Kidney capillary endothelial cell (primary cell): Measurements from ENCODE around the gene GIMAP2.
"Not testable (repeated sequence)": the region's sequence is repeated elsewhere in the genome, so short reads cannot be mapped to it uniquely, and the experiment has no call there.

Experiments used
- DNase-seq: peaks from one replicate; pipeline ENCODE4 v3.0.0-alpha.2; 2018; ENCODE audit warnings: low spot score

Gene GIMAP2

GRCh38 chr7:150685219-150686029, at the start of gene GIMAP2:
GIMAP2 (plus strand) TSS chr7:150685706; CDS start chr7:150687060, 1,354 bp downstream.
- DNase-seq = peak; percentile 64

DNA sequence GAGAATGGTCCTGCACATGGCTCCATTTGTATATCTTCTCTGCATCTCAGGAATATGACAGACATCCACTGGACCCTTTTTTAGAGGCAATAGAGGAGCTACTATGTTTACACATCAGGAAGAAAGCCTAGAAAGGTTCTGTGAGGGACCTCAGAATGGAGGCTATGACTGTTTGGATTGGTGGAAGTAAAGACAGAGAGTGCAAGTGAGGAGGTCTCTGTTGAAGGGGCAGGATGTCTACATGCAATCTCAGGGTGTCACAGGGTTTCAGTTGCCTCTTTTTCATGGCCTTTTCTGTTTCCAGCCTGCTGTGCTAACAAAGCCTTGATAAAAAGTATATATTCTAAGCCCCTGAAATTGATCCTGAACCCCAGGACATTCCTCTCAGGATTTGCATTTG, 43.7 kb upstream of the GIMAP2 start:
- no peak for DNase-seq

DNA sequence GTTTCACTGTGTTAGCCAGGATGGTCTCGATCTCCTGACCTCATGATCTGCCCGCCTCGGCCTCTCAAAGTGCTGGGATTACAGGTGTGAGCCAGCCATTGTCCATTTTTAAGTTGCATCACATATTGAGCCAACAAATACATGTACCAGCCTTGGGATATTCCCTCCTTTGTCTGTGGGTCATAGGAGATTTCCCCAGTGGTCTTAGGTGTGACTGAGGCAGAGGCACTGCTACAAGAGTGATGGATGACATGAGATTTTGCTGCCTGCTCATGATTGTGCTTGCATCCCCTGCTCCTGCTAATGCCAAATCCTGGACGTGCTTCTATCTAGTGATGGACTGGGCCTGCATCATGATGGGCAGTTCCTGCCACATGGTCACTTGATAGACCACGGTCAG, 42.6 kb upstream of the GIMAP2 start:
- no peak for DNase-seq

- no peak for DNase-seq
Observed at GRCh38 chr7:150645259-150646020, 40.1 kb upstream of the GIMAP2 start.

DNA sequence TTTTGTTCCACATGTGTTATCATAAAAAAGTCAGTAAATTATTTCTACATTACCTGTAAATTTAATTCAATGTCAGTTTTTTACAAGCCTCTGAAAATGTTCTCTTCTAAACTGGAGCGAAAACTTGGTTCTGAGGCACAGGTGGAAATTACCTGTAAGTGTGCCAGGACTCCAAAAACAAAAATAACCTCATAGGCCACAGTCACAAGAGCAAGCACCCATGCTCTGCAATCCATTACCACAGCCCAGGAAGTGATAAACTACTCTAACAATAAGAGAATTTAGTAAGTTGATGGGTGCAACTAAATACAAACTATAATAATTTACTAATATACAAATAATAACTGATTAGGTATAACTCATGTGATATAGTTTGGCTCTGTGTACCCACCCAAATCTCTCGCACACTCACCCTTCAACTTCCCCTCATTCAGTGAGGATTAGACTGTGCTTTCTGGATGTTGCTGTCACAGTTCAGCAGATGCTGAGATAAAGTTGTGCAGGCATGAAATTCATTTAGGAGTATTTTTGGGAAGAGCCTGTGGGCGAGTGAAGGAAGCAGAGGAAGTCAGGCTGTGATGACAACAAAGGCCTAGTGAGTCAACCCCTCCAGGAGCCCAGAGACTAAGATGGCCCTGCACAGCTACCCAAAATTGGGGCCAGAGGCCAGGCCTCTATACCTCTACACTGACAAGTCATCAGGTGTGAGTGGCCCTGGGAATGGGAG, 37.0 kb upstream of the GIMAP2 start:
- DNase-seq = no peak

- no peak for DNase-seq
Observed at GRCh38 chr7:150649080-150649385, 36.5 kb upstream of the GIMAP2 start.

GRCh38 chr7:150654692-150655091, 30.8 kb upstream of the GIMAP2 start:
- DNase-seq = no peak

GRCh38 chr7:150656047-150656446, 29.5 kb upstream of the GIMAP2 start:
- no peak for DNase-seq

GRCh38 chr7:150657526-150657925, 28.0 kb upstream of the GIMAP2 start:
- no peak for DNase-seq

DNA sequence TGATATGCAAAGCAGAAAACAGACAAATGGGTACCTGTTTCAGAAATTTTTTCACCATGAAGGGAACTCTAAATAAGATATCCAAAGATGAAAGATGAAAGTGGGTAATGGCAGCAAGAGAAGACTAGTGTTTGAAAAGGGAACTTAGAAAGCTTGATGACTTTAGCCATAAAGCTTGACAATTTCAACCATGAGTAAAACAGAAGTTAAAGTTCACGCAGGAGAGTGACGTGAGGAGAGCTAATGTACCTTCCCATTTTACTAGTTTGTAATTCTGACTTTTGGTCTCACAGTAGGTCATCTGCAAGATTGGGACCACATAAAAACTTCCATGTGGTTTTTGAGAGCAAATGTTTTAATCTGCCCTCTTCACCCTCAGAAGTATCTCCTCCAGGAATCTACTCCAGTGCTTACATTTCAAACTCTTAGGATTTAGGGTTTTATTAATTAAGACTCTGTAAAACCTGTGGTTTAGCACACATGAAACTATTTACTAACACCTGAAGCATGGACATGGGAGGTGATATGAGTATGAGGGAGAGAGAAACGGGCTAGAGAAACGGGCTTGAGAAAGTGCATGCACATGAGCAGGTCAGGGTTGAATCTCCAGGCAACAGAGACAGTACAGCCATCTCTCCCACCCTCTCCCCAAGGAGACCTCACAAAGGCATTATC, 24.4 kb upstream of the GIMAP2 start:
- no peak for DNase-seq

DNA sequence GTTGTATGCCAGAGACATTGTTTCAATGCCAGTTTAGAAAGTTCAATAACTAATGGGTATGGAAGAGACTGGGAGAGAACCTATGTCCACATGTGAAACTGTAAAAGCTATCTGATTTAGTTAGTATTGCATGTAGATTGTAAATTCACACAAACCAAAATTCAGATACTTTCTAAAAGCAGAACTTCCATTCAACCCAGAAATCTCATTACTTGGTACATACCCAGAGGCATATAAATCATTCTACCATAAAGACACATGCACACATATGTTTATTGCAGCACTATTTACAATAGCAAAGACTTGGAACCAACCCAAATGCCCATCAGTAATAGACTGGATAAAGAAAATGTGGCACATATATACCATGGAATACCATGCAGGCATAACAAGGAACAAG, 22.7 kb upstream of the GIMAP2 start:
- DNase-seq = not testable (repeated sequence)

DNA sequence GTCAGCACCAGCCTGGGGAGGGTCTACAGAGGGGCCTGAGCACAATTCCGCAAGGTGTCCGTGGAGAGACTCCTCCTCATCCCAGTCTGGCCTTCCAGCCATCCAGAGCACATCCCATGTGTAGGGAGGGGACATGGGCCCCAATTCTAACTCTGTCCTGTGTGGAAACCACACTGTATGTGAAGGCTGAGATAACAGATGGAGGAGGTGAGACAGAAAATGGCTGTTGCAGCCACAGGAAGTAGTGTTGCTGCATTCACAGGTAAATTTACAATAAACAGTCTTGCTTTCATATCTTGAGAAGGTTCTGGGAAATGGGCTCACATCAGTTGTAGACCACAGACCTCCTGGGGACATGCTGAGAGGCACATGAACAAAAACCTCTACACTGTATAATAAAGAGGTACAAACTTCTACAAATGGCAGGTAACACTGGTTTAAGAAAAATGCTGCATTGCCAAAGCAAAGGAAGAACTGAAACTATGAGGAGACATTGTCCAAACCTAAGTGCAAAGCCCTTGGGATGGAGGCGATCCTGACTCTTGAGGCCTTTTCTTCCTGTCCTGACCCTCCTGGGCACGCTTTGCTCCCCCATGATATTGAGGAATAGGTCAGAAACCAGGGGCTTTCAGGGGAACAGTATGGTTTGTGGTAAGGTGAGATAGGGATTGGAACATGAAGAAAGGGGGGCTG, 21.6 kb upstream of the GIMAP2 start:
- no peak for DNase-seq

DNA sequence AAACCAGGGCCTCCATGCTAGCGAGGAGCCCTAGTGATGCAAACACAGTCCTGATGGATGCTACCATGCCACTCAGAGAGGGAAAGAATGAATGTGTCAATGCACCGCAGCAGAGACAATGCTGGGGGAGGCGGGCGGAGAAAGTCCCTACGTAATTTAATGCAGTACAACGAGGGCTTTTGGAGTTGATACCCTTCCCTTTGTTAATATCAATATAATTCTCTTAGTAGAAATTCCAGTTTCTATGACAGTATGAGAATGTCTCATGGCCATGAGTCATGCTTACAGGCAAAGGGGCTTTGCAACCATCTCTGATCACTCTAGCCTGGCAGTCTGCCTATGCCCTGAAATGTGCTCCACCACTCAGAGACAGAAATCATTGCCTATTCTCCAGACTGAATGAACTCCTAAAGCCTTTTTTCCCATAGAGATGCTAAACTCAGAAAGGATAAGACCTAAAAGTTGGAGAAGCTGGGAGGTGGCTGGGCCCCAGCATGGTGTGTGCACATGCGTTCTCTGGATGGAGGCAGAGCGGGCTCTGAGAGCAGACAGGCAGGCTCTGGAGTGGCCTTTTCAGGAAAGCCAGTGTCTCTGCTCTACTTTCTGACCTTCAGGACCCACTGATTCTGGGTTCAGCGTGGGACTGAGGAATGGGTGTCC, 20.3 kb upstream of the GIMAP2 start:
- no peak for DNase-seq

DNA sequence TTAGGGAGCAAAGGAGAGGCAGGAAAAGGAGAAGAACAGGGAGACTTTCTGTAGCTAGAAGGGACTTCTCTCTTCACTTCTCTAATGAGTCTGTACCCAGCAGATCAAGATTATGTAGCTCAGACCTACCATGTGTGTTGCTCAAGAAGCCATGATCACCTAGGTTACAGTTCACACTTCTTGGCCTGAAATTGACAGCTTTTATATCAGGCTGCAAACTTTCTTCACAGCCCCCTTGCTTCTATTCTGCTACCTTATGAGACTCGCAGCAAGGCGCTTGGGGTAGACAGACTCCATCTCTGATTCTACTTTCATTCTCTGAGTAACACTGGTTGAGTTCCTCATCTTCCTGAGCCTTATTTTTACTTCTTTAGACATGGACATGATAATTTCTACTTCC, 19.6 kb upstream of the GIMAP2 start:
- no peak for DNase-seq

- DNase-seq = no peak
Observed at GRCh38 chr7:150666412-150666811, 19.1 kb upstream of the GIMAP2 start.

GRCh38 chr7:150668472-150668911, 17.0 kb upstream of the GIMAP2 start:
- no peak for DNase-seq

DNA sequence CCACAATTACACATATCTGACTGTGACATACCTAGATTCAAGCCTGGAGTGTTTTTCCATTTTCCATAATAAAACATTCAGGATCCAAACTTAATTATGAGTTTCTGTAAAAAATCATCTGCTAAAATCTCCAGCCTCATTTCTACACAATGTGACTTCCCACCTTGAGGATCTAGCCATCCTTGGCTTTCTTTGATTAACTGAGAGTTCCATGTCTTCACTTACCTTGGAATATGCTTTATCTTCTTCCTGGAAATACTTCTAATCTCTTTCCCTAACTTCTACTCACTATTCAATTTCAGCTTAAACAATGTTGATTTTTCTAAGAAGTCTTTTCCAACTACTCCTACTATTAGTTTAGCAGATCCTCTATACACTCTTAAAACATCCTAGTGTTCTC, 16.5 kb upstream of the GIMAP2 start:
- DNase-seq = no peak

DNA sequence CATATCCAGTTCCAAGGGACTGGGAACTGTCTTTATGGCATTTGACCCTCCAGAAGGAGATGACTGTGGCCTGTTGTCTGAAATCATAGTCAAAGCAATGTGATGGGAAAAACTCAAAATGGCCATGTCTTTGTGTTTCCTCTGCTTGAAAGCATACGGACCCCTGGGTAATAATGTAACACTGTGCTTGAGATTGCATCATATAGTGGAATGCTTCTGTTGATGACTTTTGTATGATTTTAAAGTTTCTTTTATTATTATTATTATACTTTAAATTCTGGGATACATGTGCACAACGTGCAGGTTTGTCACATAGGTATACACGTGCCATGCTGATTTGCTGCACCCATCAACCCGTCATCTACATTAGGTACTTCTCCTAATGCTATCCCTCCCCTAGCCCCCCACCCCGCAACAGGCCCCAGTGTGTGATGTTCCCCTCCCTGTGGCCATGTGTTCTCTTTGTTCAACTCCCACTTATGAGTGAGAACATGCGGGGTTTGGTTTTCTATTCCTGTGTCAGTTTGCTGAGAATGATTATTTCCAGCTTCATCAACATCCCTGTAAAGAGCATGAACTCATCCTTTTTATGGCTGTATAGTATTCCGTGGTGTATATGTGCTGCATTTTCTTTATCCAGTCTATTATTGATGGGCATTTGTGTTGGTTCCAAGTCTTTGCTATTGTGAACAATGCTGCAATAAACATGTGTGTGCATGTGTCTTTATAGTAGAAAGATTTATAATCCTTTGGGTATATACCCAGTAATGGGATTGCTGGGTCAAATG, 13.5 kb upstream of the GIMAP2 start:
- DNase-seq = not testable (repeated sequence)

- no peak for DNase-seq
Observed at GRCh38 chr7:150675714-150676113, 9.8 kb upstream of the GIMAP2 start.

DNA sequence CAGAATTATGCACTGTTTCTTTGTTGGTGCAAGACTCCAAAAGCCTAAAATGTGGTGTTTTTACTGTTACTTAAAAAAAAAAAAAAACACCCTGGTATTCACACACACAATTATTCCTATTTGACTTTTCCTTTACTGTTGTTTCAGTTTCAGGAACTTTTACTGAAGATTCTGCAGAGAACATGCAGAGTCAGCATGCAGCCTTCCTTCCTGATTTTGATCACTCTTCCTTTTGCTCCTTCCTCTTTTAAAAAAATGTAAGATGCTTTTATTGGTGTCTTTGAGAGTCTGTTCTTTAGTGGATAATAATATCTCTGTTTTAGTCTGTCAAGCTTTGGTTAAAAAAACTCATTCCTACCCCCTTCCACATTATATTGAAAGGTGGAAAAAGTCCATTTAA, 9.2 kb upstream of the GIMAP2 start:
- not testable (repeated sequence) for DNase-seq
